K562 (cell line): ENCODE data around the gene MCTS1. TPM values are rescaled to one million over a fixed set of nuclear protein-coding genes. Genes with fewer than 3 reads are reported as not detected.

Source experiments
- ELF4 ChIP-seq: fragments of 450-650 bp; formaldehyde crosslinking; IDR thresholded peaks from 2 replicates; pipeline ENCODE4 v1.4.0; 2022; ENCODE audit warnings: missing genetic modification characterization
- ESRRA ChIP-seq: fragments of 450-650 bp; IDR thresholded peaks from 2 replicates; pipeline ENCODE4 v1.6.1; 2014; ENCODE audit warnings: low read depth, mild to moderate bottlenecking, moderate library complexity, borderline replicate concordance
- LARP7 ChIP-seq: fragments of 450-650 bp; IDR thresholded peaks from 2 replicates; pipeline ENCODE4 v1.6.1; 2016
- NBN ChIP-seq: fragments of 450-650 bp; IDR thresholded peaks from 2 replicates; pipeline ENCODE4 v1.6.1; 2016; ENCODE audit warnings: low read depth, mild to moderate bottlenecking
- NFIC ChIP-seq: fragments of 450-650 bp; IDR thresholded peaks from 2 replicates; pipeline ENCODE4 v1.6.1; 2017; ENCODE audit warnings: mild to moderate bottlenecking, inconsistent platforms
- NFRKB ChIP-seq: fragments of 450-650 bp; IDR thresholded peaks from 2 replicates; pipeline ENCODE4 v1.6.1; 2016; ENCODE audit warnings: low read depth
- RAD51 ChIP-seq: fragments of 450-650 bp; IDR thresholded peaks from 2 replicates; pipeline ENCODE4 v1.7.1; 2016; ENCODE audit warnings: low read depth, mild to moderate bottlenecking, borderline replicate concordance
- polyA plus RNA-seq, 8 experiments: library from polyadenylated mRNA; depleted of rRNA in 4 of 8; stranded (reverse) in 5 of 8; unstranded in 3 of 8; fragments of >200 nt; fragmentation: Nextera tagmentation in 2 of 8; fragmentation: Illumina TruSeq in 1 of 8; extraction: Ambion mirVana in 2 of 8; extraction: Trizol in 1 of 8; gene quantifications; 2 replicates each; pipeline versions ENCODE4 v1.2.1 to v1.2.3, GENCODE V29; 2011 to 2014; ENCODE audit warnings: inconsistent platforms in 1 of 8, missing spikeins in 1 of 8
- total RNA-seq, 7 experiments: library from RNA; depleted of rRNA in 6 of 7; stranded (reverse); fragments of >200 nt in 6 of 7; fragmentation: Illumina TruSeq in 2 of 7; extraction: Trizol in 2 of 7; gene quantifications; 2 replicates each; pipeline versions ENCODE4 v1.2.1 to v1.2.3, GENCODE V29; 2011 to 2021; ENCODE audit warnings: low replicate concordance in 1 of 7
- TF ChIP-seq, protein P1 (sequence below), 2 experiments: fragments of 450-650 bp in 1 of 2; sonication (generic) in 1 of 2; formaldehyde crosslinking in 1 of 2; IDR thresholded peaks; 2 replicates each; pipeline versions ENCODE4 v1.7.1 to v1.9.0; 2016 to 2022; ENCODE audit warnings: inconsistent platforms in 1 of 2, mild to moderate bottlenecking in 1 of 2, missing genetic modification reagents in 1 of 2
- TF ChIP-seq, protein P2 (sequence below): fragments of 250-450 bp; sonication (Bioruptor Pico); IDR thresholded peaks from 2 replicates; pipeline ENCODE4 v1.5.0; 2021; ENCODE audit warnings: mild to moderate bottlenecking, borderline replicate concordance
- TF ChIP-seq, protein P3 (sequence below): sonication (generic); formaldehyde crosslinking; IDR thresholded peaks from 2 replicates; pipeline ENCODE4 v1.8.0; 2022; ENCODE audit warnings: mild to moderate bottlenecking, missing genetic modification reagents

Gene MCTS1
- total and polyA plus RNA-seq, 9 of the 15 experiments (the other 6 are each of a cell fraction or from before 2014, with no cell fraction given), result 65.3 to 300 (median 152) TPM

DNA sequence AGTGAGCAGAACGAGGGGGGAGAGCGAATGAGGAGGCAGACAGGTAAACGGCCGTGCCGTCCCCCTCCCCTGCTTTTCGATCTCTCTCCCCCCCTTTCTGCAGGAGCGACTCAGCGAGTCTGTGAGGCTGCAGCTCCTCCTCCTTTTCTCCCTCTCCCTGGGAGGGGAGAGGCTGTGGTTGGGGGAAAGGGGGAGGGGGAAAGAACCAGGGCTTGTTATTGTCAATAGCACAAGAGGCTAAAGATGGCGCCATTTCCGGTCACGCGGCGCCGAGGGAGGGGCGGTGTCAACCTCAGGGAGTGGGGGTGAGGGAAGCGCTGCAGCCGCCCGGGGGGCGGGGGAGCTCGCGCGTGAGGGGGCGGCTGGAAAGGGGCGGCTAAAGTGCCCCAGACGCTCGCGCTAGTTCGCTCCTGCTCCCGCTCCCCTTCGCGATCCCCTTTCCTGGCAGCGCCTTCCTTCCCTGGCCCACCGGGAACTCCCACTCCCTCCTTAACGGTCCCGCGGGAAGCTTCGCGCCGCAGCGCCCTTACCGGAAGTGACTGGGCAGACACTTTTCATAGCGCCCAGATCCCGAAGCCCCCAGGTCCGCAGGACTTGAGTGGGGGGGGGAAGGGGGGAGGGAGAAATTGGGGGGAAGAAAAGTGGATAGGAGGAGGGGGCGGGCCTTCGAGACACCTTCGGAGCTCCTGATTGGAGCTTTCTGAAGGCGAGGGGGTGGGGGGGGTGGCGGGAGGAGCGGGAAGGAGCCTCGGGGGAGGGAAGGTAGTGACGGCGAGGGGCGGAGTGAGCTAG lies 42.9 kb upstream of the MCTS1 start, which contains the start of gene CUL4B (continued):
- TF ChIP-seq NFIC (0 out of 2 replicates have a peak, but pooled peaks have one; percentile 20), NFRKB (0 out of 2 replicates have a peak, but pooled peaks have one; percentile 74), LARP7 (no peak), ESRRA (peak; percentile 34; the same call in 1 of the 2 replicates), RAD51 (peak; percentile 84), ELF4 (0 out of 2 replicates have a peak, but pooled peaks have one; percentile 0), NBN (0 out of 2 replicates have a peak, but pooled peaks have one; percentile 7)
- TF ChIP-seq, protein P1, sequence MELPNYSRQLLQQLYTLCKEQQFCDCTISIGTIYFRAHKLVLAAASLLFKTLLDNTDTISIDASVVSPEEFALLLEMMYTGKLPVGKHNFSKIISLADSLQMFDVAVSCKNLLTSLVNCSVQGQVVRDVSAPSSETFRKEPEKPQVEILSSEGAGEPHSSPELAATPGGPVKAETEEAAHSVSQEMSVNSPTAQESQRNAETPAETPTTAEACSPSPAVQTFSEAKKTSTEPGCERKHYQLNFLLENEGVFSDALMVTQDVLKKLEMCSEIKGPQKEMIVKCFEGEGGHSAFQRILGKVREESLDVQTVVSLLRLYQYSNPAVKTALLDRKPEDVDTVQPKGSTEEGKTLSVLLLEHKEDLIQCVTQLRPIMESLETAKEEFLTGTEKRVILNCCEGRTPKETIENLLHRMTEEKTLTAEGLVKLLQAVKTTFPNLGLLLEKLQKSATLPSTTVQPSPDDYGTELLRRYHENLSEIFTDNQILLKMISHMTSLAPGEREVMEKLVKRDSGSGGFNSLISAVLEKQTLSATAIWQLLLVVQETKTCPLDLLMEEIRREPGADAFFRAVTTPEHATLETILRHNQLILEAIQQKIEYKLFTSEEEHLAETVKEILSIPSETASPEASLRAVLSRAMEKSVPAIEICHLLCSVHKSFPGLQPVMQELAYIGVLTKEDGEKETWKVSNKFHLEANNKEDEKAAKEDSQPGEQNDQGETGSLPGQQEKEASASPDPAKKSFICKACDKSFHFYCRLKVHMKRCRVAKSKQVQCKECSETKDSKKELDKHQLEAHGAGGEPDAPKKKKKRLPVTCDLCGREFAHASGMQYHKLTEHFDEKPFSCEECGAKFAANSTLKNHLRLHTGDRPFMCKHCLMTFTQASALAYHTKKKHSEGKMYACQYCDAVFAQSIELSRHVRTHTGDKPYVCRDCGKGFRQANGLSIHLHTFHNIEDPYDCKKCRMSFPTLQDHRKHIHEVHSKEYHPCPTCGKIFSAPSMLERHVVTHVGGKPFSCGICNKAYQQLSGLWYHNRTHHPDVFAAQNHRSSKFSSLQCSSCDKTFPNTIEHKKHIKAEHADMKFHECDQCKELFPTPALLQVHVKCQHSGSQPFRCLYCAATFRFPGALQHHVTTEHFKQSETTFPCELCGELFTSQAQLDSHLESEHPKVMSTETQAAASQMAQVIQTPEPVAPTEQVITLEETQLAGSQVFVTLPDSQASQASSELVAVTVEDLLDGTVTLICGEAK (IDR thresholded peaks at IDR 0.05), result peak; percentile 80
- TF ChIP-seq, protein P1 (CRISPR knock-in tag; IDR thresholded peaks at IDR 0.05), result no peak
- TF ChIP-seq, protein P2, sequence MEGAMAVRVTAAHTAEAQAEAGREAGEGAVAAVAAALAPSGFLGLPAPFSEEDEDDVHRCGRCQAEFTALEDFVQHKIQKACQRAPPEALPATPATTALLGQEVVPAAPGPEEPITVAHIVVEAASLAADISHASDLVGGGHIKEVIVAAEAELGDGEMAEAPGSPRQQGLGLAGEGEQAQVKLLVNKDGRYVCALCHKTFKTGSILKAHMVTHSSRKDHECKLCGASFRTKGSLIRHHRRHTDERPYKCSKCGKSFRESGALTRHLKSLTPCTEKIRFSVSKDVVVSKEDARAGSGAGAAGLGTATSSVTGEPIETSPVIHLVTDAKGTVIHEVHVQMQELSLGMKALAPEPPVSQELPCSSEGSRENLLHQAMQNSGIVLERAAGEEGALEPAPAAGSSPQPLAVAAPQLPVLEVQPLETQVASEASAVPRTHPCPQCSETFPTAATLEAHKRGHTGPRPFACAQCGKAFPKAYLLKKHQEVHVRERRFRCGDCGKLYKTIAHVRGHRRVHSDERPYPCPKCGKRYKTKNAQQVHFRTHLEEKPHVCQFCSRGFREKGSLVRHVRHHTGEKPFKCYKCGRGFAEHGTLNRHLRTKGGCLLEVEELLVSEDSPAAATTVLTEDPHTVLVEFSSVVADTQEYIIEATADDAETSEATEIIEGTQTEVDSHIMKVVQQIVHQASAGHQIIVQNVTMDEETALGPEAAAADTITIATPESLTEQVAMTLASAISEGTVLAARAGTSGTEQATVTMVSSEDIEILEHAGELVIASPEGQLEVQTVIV (CRISPR knock-in tag), result no peak
- TF ChIP-seq, protein P3, sequence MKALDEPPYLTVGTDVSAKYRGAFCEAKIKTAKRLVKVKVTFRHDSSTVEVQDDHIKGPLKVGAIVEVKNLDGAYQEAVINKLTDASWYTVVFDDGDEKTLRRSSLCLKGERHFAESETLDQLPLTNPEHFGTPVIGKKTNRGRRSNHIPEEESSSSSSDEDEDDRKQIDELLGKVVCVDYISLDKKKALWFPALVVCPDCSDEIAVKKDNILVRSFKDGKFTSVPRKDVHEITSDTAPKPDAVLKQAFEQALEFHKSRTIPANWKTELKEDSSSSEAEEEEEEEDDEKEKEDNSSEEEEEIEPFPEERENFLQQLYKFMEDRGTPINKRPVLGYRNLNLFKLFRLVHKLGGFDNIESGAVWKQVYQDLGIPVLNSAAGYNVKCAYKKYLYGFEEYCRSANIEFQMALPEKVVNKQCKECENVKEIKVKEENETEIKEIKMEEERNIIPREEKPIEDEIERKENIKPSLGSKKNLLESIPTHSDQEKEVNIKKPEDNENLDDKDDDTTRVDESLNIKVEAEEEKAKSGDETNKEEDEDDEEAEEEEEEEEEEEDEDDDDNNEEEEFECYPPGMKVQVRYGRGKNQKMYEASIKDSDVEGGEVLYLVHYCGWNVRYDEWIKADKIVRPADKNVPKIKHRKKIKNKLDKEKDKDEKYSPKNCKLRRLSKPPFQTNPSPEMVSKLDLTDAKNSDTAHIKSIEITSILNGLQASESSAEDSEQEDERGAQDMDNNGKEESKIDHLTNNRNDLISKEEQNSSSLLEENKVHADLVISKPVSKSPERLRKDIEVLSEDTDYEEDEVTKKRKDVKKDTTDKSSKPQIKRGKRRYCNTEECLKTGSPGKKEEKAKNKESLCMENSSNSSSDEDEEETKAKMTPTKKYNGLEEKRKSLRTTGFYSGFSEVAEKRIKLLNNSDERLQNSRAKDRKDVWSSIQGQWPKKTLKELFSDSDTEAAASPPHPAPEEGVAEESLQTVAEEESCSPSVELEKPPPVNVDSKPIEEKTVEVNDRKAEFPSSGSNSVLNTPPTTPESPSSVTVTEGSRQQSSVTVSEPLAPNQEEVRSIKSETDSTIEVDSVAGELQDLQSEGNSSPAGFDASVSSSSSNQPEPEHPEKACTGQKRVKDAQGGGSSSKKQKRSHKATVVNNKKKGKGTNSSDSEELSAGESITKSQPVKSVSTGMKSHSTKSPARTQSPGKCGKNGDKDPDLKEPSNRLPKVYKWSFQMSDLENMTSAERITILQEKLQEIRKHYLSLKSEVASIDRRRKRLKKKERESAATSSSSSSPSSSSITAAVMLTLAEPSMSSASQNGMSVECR (CRISPR knock-in tag), result peak; percentile 37; the same call in 1 of the 2 replicates
